Left lobe of liver (tissue), 2 donors: ENCODE results near the gene UIMC1. TPM values are rescaled to one million over a fixed set of nuclear protein-coding genes. Genes with fewer than 3 reads are reported as not detected.

Experiments
- ATAC-seq: fragments of 200-7000 bp; cut with Tn5 transposase; one replicate; pipeline ENCODE4 v1.9.1; 2020; ENCODE audit warnings: mild to moderate bottlenecking, moderate library complexity
- DNase-seq: peaks from one replicate; pipeline ENCODE4 v3.0.0-alpha.2; 2020; ENCODE audit warnings: low spot score
- total RNA-seq: library from RNA; stranded (reverse); gene quantifications from one replicate; pipeline ENCODE4 v1.2.1, GENCODE V29; 2021
- donor health status: DM: no; HTN: no; CAD: no; lungs with moderate emphysema.
- donor health status: DM: no; HTN: yes; CAD: no.

Gene UIMC1
- total RNA-seq, 1 donor from 2014 or later, result 10.1 TPM

GRCh38 chr5:176856746-176857145 is 149.8 kb downstream of the UIMC1 start:
- no peak for DNase-seq
- no peak for ATAC-seq

GRCh38 chr5:176855598-176855997 is 151.0 kb downstream of the UIMC1 start:
- ATAC-seq (no peak), DNase-seq (no peak)

Other genes with a start within 250 kb of the UIMC1 start
- gene UNC5A, start 196.2 kb downstream of the UIMC1 start, total RNA-seq, result not detected
- 10.6 TPM for gene HK3, start 107.4 kb downstream of the UIMC1 start, total RNA-seq
- 5.4 TPM for gene ZNF346, start 15.9 kb upstream of the UIMC1 start, total RNA-seq
- 89.8 TPM for gene FGFR4, start 80.1 kb upstream of the UIMC1 start, total RNA-seq
- gene NSD1, start 127.0 kb upstream of the UIMC1 start, total RNA-seq, result 30.4 TPM